Measurements from ENCODE around the gene CTF1.
"Not testable (repeated sequence)": the region's sequence is repeated elsewhere in the genome, so short reads cannot be mapped to it uniquely, and the experiment has no call there.

The CTF1 gene

GRCh38 chr16:30931068-30931650 lies 34.7 kb downstream of the CTF1 start:
- DNase-seq = no peak

- DNase-seq = peak; percentile 49 to 52
These were observed 38.6 kb downstream of the CTF1 start for GRCh38 chr16:30934827-30935557.

GRCh38 chr16:30937692-30938091 lies 41.3 kb downstream of the CTF1 start:
- no peak for DNase-seq

GRCh38 chr16:30939571-30939970 lies 43.2 kb downstream of the CTF1 start:
- DNase-seq = not testable (repeated sequence)

- DNase-seq = peak; percentile 23 to 35
These were observed 45.4 kb downstream of the CTF1 start for GRCh38 chr16:30941600-30942425.

- DNase-seq = no peak
These were observed 46.0 kb downstream of the CTF1 start for GRCh38 chr16:30942426-30942806.

- no peak for DNase-seq
These were observed 47.9 kb downstream of the CTF1 start for GRCh38 chr16:30944352-30944751.

- no peak for DNase-seq
These were observed 50.5 kb downstream of the CTF1 start for GRCh38 chr16:30946671-30947540.

- DNase-seq = no peak
These were observed 51.1 kb downstream of the CTF1 start for GRCh38 chr16:30947541-30947858.

- DNase-seq = no peak
These were observed 51.6 kb downstream of the CTF1 start for GRCh38 chr16:30947859-30948666.

- peak; percentile 73 for DNase-seq
These were observed 52.5 kb downstream of the CTF1 start, which contains the start of gene ORAI3 for GRCh38 chr16:30948667-30949649. Gene ORAI3, plus strand, starts transcription at chr16:30949068. Its CDS starts 222 bp downstream, at chr16:30949290.

GRCh38 chr16:30949650-30950515 lies 53.5 kb downstream of the CTF1 start:
- peak; percentile 31 to 44 for DNase-seq

GRCh38 chr16:30950516-30951065 lies 54.2 kb downstream of the CTF1 start:
- DNase-seq = no peak

GRCh38 chr16:30951193-30951592 lies 54.8 kb downstream of the CTF1 start:
- DNase-seq = no peak

- DNase-seq = no peak
These were observed 55.3 kb downstream of the CTF1 start for GRCh38 chr16:30951750-30952149.

GRCh38 chr16:30953111-30953510 lies 56.7 kb downstream of the CTF1 start:
- no peak for DNase-seq
